ENCODE data around the gene PRCP.

The PRCP gene

DNA sequence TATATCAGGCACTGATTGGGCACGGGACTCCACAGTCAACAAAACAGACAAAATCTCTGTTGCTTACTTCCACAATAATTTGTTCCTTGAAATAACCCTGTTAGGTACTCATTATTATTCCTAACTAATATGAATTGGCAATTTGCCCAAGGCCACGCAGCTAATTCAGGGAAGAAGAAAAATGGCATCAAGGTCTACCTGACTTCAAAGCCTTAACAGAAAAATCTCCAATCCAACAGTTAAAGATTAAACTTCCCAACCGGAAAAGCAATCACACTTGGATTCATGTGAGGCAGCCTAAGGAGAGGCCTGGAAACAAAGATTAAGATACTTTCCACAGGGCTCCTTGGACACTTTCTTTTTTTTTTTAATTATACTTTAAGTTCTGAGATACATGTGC lies 68.9 kb downstream of the PRCP start:
- in situ Hi-C loops (cut with HindIII; ENCODE audit: low sequenced_read_pairs): no loop called here

DNA sequence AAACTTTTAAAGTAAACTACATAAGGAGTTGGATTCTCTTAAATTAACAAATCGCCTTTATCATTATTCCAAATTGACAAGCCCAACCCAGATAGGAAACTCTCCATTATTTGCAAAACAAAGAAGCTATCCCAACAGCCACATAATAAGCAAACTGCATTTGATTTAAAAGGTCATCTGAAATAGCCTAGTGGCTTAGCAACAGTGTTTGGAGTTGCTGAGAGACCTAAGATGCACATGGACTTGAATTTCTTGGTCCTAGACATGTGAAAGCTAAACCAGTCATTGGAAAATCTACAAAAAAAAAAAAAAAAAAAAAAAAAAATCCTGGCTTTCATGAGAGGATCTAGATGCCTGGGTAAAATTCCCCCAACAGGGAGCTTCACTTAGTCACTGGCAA lies 69.5 kb downstream of the PRCP start:
- in situ Hi-C loops (cut with HindIII; ENCODE audit: low sequenced_read_pairs): no loop called here

DNA sequence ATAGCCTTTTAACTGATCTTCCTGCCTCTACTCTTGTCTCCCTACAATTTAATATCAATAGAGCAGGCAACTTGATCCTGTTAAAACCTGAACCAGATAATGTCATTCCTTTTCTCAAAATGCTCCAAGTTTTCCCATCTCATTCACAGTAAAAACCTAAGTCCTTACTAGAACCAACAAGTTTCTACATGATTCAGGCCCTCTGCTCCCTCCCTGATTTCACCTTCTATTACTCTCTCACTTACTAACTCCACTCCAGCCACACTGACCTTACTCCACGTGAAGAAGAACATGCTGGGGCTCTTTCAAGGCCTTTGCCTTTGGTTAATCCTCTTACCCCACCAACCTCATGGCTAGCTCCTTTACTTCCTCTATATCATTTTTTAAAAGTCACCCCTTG lies 71.1 kb downstream of the PRCP start:
- in situ Hi-C loops (cut with HindIII; ENCODE audit: low sequenced_read_pairs): no loop called here

DNA sequence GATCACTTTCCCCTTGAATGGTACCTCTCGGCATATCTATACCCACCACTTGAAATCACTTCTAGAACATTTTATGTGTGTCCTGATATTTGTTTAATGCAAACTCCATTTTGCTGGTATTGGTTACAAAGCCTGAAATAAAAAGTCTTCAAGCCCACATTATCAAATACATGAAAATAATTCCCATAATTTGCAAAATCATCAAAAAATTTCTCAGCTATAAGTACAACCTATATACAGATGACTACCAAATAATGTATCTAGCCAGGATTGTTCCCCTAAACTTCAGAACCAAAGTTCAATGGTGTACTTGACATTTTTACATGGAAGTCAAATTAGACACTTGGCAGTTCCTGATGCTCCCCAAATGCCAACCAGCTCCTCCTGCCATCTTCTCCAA lies 71.8 kb downstream of the PRCP start:
- in situ Hi-C loops (cut with HindIII; ENCODE audit: low sequenced_read_pairs): no loop called here

DNA sequence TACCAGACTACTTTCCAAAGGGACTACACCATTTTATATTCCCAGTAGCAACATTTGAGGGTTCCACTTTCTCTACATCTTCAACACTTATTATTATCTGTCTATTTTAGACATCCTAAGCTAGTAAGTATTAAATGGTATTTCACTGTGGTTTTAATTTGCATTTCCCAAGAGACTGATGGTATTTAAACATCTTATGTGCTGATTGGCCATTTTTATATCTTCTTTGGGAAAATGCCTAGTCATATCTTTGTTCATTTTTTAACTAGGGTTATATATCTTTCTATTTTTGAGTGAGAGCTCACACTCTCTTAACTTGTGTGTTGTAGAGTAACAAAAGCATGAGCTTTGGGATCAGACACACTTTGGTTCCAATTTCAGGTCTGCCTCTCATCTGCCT lies 73.7 kb downstream of the PRCP start:
- in situ Hi-C loops (cut with HindIII; ENCODE audit: low sequenced_read_pairs): no loop called here

DNA sequence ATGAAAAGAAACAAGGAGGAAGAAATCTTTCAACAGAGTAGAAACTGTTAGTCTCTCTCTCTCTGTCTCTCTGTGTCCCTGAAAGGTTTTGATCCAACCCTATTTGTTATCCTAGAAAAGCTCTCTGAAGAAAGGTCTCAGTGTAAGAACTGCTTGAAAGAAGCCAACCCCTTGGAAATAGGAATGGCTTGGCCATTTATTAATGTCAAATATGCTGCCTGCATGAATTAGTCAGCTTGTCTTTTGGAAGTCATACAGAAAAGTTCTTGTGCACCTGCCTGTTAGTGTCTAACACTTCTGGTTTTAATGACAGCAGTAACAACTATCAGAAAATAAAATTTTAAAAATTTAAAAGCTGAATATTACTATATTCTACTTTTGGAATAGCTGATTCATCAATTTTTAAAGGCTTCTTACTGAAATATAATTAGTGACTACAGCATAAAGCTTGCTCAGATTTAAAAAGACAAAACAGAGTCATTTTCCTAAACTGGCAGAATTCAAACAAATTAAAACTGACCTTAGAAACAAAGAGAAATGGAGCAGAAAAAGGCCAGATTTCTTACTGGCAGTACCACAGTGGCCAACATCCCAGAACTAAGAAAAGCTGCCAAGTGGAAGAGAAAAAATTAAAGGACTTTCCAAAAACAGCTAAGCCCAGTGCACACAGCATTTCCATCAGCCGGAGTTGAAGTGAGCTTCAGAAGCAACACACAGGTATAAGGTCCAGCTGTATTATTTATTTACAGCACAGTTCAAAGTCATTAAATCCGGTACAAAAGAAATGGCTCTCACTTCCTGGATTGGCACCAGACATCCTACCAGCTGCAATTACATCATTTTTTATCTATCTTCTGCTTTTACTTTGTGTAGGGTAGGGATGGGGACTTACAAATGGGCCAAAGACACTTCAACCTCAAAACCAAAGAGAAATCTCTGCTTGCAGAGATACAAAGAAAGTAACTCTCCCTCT lies 76.3 kb downstream of the PRCP start:
- in situ Hi-C loops (cut with HindIII; ENCODE audit: low sequenced_read_pairs): no loop called here

DNA sequence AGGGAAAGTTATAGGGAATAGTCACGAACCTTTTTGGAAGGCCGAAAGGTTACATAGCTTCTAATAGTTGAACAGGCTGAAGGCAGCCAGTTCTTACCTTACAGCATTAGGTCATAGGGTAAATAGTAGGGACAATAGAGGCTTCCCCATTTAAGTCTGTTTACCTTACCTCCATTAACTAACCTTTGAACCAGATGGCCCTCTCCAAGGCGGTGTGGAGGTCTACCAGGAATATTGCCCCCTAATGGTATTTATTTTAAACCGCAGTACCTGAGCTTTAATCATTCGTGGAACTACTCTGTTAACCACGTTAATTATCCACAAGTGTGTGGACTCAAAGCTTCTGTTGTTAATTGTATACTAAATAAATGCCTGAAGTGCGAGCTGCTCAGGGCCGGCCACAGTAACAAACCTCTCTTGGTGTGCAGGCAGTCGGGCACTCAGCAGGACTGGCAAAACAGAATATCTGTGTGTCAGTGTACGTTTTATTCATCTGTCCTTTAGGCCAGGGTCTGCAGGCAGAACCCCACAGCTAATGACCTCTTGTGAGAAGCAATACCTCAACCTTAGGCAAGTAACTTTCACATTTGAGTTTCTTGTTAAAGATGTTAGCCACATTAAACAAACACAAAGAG lies 81.7 kb downstream of the PRCP start:
- in situ Hi-C loops (cut with HindIII; ENCODE audit: low sequenced_read_pairs): no loop called here

DNA sequence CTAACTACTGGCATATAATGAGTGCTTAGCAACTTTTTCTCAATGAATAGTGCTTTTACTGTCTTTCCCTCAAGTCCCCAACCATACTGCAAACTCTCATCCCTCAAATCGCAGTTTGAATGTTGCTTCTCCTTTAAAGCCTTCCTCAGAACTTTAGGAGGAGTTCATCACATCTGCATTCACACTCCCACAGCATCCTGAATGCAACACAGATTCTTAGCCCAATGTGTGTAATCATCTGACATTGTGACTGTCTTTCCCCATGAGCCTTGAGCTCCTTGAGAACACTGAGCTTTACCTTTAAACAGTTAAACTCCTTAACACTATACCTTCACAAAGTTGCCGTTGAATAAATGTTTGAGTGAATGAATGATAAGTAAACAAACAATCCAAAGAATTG lies 84.8 kb downstream of the PRCP start:
- in situ Hi-C loops (cut with HindIII; ENCODE audit: low sequenced_read_pairs): no loop called here

DNA sequence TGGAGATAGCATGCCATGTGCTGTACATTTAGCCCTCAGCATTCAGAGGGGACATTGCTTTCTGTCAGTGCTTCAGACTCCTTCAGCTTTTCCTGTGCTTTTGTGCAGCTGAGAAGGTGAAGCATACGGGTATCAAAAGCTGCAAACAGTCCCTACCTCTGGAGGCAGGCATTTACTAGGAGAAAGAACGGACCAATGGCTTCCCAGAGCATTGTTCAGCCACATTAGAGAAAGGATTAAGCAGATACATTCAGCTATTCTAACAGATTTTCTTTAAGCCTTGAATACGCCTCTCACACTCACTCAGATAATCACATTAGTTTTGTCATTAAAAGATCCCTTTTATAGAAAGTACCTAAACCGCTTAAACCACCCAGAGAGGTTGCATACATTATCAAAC lies 85.9 kb downstream of the PRCP start:
- in situ Hi-C loops (cut with HindIII; ENCODE audit: low sequenced_read_pairs): no loop called here

DNA sequence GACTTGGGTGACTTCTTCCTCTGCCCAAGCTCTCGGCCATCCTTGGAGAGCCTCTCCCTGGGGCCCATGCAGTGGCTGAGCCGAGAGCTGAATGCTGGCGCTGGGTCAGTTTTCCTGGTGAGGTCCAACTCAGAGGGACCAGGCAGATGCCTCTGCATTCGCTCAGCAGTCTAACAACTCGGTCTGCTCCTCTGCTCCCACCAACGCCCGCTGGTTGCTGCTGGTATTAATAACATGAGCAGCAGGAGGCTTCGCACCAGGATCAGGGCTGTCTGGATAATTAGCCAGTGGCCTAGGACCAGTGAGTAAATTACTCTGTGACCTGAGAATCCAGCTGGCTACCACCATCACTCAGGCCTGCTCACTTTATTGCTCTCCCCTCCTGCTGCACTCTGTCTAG lies 88.9 kb downstream of the PRCP start:
- in situ Hi-C loops (cut with HindIII; ENCODE audit: low sequenced_read_pairs): no loop called here

DNA sequence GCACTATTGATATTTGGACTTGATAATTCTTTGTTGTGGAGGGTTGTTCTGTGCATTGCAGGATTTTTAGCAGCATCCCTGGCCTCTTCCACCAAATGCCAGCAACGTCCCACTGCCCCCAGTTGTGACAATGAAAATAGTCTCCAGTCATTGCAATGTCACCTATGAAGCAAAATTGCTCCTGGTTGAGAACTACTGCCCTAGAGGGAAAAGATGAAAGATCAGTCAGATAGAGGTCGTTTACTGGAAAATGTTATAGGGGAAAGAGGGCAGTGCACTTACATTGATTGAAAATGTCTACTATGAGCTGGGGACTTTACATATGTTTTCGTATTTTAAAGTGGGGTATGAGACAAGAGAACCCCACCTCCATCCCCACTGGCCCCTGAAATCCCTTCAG lies 89.5 kb downstream of the PRCP start:
- in situ Hi-C loops (cut with HindIII; ENCODE audit: low sequenced_read_pairs): no loop called here

DNA sequence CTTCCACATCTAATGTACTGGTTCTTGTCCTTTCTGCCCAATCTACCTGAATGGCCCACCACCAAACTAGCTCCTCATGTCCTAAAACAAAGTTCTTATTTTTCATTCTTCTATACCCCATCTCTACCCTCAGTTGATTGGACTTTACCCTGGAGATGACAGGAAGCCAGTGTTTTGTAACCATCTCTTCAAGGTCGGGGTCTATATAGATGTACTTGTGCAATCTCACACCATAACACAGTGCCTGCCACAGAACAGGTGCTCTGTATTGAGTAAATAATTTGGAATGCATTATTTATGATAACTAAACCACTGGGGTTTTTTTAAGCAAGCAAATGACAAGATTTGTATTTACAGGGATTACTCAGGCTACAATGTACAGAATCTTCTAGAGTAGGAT lies 89.9 kb downstream of the PRCP start:
- in situ Hi-C loops (cut with HindIII; ENCODE audit: low sequenced_read_pairs): no loop called here

DNA sequence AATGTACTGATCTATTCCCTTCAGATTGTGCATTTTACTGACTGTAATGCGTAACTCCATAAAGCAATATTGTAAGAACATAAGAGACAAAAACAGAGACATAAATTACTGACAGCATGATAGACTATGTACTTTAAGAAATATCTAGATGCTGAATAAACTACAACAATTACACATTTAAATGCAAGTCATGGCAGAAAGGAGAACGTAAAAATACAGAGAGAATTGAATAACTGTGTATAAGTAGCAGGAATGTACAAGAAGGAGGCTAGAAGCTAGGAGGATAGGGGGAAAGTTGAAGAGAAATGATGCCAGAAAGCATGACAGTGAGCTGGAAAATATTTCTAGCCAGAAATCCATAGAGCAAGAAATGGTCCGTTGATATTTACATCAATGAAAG lies 92.6 kb downstream of the PRCP start:
- in situ Hi-C loops (cut with HindIII; ENCODE audit: low sequenced_read_pairs): no loop called here

DNA sequence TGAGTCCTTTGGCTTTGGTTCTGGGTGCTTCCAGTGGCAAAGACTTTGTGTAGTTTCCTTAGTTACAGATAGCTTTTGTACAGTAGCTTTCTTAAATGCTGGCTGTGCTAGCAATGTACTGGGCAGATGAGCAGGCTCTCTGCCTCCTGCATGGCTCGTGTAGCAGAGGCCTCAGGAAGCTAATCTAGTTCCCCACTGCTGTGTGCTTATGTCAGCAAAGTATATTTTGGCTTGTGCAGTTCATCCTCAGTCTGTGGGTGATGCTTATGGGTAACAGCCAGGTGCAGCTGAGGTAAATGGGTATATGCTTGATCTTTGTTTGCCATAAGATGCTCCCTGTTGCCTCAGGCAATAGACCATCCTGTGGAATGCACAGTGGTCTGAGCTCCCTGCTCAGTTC lies 97.5 kb downstream of the PRCP start:
- in situ Hi-C loops (cut with HindIII; ENCODE audit: low sequenced_read_pairs): no loop called here

DNA sequence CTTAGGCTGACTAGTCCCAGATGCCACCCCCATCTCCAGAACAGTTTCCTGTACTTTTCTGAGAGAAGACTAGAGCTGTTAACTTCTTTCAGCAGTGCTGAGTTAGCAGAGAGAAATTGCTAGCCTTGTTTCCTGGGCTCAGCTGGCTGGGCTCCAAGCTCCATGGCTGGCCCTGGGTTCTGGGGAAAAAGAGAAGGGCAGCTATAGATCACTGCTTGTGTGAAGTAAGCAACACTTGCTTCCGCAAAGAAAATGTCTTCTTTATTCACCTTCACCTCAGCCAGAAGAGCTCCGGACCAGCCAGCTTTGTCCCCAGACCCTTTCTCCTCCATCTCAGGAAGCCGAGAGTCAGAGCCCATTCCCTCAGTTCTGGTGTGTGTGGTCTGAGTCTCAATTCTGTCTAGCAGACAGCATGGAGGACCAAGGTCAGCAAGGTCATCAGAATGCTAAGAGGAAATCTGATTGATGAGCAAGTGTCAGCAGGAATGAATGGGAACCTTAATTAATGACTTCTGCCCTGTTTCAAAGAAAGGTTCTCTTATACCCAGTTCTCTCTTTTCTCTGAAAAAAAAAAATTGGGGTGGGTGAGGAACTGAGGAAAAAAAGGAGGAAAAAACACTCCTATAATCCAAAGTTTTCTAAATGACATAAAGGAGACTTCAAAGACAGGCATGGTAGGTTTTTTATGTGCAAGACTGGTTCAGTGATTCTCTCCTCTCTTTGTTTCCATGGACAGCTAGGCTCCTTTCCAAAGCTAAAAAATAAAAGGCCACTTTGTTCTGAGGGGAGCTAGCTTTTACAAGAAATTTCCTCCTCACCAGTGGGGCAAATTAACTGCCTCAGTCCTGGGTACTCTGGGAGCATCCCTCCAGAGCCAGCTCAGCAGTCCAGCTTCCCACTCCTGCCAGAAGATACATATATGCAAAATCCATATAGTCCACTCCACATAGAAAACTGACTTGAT lies 103.0 kb downstream of the PRCP start:
- in situ Hi-C loops (cut with HindIII; ENCODE audit: low sequenced_read_pairs): no loop called here

DNA sequence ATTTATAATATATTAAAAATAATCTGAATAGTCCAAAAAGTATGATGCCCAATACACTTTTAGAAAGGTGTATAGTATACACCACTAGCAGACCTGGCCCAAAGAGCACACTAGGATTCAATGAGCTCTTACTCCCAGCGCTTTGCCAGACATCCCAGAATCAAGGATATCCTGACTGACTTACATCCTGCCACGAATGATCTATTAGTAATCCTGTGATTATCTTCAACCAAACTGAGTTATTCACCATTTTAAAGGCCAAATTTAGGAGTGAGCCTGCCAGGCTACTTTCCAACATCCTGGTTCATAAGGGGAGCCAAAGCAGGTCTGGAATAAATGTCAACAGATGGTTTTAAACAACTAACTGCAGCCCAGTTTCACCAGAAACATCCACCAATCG lies 105.7 kb downstream of the PRCP start:
- in situ Hi-C loops (cut with HindIII; ENCODE audit: low sequenced_read_pairs): no loop called here

DNA sequence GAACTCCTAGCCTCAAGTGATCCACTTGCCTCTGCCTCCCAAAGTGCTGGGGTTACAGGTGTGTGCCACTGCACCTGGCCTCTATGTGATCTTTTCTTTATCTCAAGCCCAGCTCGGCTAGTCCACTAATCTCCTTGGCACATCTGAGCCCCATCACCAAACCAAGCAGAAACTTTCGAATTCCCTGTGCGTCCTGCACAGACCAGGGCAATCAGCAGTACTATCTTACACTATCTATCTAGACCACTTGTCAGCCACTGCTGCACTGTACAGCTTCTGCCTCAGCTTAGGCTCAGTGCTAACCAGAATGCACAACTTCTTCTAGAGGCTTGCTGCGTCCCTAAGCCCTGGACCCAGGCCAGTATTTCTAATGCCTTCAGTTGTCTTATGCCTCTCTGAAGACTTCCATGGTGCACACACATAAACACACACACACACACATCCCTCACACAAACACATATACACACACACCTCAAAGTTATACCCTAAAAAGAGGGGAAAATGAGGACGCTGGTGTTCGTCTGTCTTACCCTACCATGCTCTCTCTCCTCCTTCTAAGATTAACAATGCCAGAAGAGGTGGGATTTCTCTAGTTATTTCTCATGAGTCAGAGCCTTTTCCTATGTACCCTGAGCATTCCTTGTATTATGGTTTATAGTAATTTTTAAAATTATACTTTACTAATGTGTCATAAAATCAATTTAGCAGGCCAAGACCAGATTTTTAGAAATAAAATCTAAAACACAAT lies 107.2 kb downstream of the PRCP start:
- in situ Hi-C loops (cut with HindIII; ENCODE audit: low sequenced_read_pairs): no loop called here

DNA sequence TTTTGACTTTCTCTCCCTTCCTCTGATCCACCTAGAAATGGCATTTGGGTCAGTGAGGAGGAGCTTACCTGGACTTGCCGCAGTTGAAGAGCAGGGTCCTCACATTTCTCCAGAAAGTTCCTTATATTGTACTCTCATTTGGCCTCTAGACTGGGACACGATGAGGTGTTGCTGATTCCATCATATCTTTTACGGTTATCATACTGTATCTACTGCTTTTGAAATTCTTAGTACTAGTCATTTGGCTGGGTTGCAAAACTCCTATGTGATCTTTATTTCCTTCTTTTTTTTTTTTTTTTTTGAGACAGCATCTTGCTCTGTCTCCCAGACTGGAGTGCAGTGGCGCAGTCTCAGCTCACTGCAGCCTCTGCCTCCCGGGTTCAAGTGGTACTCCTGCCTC lies 107.9 kb downstream of the PRCP start:
- in situ Hi-C loops (cut with HindIII; ENCODE audit: low sequenced_read_pairs): no loop called here

DNA sequence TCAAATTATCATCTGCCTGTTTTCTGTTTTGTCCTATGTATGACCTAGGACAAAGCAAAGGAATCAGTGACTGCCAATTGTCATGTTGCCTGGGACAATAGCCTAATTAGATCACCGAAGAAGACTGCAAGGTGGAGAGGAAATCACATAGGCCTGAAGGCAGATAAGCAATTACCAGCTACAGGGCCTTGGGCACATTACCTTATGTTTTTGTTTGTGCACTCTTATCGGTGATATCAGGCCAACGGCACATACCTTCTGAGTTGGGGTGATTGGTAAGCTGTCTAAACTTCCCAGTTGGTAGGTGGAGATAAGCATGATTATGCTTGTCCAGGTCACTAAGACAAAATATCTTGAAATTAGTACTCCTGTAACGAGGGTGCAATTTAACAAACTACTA lies 108.5 kb downstream of the PRCP start:
- in situ Hi-C loops (cut with HindIII; ENCODE audit: low sequenced_read_pairs): no loop called here

DNA sequence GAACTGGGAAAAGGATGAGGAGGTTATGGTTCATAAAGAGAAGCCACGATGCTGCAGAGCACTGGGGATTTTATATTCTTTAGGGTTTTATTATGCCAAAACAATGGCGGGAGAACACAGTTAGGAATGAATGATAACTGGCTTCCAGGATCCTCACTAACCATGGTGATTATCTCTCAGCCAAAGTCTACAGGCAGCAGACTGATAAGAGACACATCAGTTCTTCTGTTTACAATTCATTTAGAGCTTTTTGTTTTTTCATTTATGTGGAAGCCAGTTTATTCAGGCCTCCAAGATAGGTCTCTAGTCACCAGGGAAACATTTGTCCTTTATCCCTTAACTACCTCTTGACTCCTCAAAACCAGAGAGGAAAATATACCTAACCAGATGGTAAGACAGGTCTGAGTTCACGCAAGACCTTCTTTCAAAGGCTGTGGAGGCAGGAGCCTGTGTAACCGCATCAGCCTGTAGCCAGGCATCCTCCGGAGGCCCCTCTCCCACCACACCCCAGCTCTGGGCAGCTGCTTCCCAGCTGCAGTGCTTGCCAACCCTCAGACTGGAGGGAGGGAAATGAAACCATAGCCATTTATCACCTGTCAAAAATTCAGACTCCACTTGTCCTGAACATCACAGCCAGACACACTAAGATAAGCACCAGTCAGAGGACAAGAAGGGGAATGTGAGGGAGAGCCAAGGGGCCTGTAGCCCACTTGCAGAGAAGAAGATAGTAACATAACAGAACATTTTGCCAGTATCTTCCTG lies 109.3 kb downstream of the PRCP start:
- in situ Hi-C loops (cut with HindIII; ENCODE audit: low sequenced_read_pairs): no loop called here

Data from DLD1 (cell line).